GM18520 (cell line): ENCODE data around the gene MED9.
"Not testable (repeated sequence)": the region's sequence is repeated elsewhere in the genome, so short reads cannot be mapped to it uniquely, and the experiment has no call there.

ENCODE experiments used
- ATAC-seq: cut with Tn5 transposase; IDR thresholded peaks from one replicate; pipeline ENCODE4 v1.9.1; 2021; ENCODE audit not compliant: unreplicated experiment

MED9 gene

GRCh38 chr17:17454700-17455099 is 22.1 kb upstream of the MED9 start:
- ATAC-seq, result not testable (repeated sequence)

GRCh38 chr17:17455173-17455572 is 21.6 kb upstream of the MED9 start:
- ATAC-seq, result no peak

GRCh38 chr17:17456251-17456650 is 20.5 kb upstream of the MED9 start:
- ATAC-seq, result no peak

GRCh38 chr17:17457680-17458079 is 19.1 kb upstream of the MED9 start:
- ATAC-seq, result no peak

GRCh38 chr17:17460038-17460437 is 16.8 kb upstream of the MED9 start:
- no peak for ATAC-seq

GRCh38 chr17:17462048-17462824 is 14.6 kb upstream of the MED9 start:
- no peak for ATAC-seq

- no peak for ATAC-seq
These were observed 13.0 kb upstream of the MED9 start for GRCh38 chr17:17463821-17464220.

GRCh38 chr17:17465878-17466277 is 10.9 kb upstream of the MED9 start:
- ATAC-seq, result not testable (repeated sequence)

- no peak for ATAC-seq
These were observed 10.3 kb upstream of the MED9 start for GRCh38 chr17:17466511-17466910.

GRCh38 chr17:17467016-17467415 is 9.8 kb upstream of the MED9 start:
- ATAC-seq, result no peak

- ATAC-seq, result no peak
These were observed 9.1 kb upstream of the MED9 start for GRCh38 chr17:17467720-17468119.

GRCh38 chr17:17468217-17469010 is 8.4 kb upstream of the MED9 start:
- ATAC-seq, result no peak

GRCh38 chr17:17469358-17469757 is 7.4 kb upstream of the MED9 start:
- no peak for ATAC-seq

- no peak for ATAC-seq
These were observed 6.8 kb upstream of the MED9 start for GRCh38 chr17:17469996-17470395.

- ATAC-seq, result no peak
These were observed 4.4 kb upstream of the MED9 start for GRCh38 chr17:17472333-17472920.

- ATAC-seq, result no peak
These were observed 2.5 kb upstream of the MED9 start for GRCh38 chr17:17474341-17474740.

- no peak for ATAC-seq
These were observed 2.4 kb downstream of the MED9 start for GRCh38 chr17:17479209-17479608.

GRCh38 chr17:17480593-17481148 is 3.9 kb downstream of the MED9 start:
- no peak for ATAC-seq

GRCh38 chr17:17481860-17482259 is 5.1 kb downstream of the MED9 start:
- ATAC-seq, result no peak

- no peak for ATAC-seq
These were observed 7.7 kb downstream of the MED9 start for GRCh38 chr17:17484451-17484899.

GRCh38 chr17:17485420-17485819 is 8.6 kb downstream of the MED9 start:
- no peak for ATAC-seq

- ATAC-seq, result not testable (repeated sequence)
These were observed 9.6 kb downstream of the MED9 start for GRCh38 chr17:17486416-17486815.
